ENCODE data around the gene FAM171A2.
"Not testable (repeated sequence)": the region's sequence is repeated elsewhere in the genome, so short reads cannot be mapped to it uniquely, and the experiment has no call there.

FAM171A2 gene

DNA sequence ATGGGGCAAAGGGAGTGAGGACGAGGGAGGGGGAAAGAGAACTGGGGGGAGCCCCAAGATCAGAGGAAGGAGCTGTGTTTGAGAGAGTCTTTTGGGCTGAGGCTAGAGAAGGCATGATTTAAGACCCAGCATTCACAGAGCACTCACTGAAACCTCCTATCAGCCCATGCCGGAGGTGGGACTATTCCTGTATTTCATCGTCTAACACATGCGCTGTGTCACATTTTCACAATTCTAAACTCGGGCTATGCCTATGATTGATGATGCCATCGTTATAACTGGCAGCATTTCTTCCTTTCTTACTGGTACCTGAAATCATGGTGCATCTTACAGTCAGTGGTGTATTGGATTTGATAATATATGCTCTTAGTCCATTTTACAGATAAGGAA lies 3.5 kb downstream of the FAM171A2 start:
- DNase-seq = no peak

DNA sequence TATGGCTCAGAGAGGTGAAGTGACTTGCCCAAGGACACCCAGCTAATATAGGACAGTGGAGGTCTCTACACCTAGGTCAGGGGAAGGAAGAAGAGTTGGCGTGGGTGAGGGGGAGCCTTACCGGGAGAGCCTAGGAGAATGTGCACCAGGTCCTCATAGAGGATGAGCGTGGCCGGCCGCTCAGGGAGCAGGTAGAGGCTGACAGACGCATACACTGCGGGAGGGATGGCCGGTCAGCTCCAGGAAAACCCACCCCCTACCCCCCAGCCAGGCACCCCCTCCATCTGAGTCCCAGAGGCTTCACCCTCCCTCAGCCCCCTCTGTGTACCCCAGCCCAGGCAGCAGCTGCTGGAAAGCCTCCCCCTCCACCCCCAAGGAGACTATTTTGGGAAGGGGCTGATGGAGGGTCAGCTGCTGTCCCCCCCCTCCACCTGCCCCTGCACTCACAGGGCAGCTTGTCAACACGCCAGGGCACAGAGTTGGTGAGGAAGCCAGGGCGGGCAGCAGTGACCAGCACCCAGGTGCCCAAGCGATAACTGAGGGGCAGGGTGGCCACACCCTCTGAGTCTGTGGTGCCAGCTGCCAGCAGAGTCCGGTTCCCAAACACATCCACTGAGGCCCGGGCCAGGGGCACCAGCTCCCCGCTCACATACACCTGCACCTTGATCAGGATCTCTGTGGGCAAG lies 4.1 kb downstream of the FAM171A2 start:
- no peak for DNase-seq

DNA sequence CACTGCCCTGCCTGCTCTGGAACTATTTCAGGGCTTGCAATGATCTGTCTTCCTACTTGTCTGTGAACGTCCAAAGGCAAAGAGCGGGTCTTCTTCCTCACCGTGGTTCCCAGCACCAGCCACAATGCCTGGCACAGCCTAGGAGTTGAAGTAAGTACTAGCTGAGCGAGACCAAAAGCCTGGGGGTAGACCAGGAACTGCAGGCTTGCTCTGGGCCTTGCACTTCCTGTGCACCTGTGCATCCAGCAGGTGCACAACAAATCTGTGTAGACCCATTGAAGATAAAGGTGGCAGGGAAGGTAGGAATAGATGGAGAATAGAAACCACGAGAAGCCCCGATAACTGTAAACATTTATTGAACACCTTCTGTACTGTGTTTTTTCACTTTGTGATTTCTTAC lies 4.6 kb downstream of the FAM171A2 start:
- DNase-seq = no peak

DNA sequence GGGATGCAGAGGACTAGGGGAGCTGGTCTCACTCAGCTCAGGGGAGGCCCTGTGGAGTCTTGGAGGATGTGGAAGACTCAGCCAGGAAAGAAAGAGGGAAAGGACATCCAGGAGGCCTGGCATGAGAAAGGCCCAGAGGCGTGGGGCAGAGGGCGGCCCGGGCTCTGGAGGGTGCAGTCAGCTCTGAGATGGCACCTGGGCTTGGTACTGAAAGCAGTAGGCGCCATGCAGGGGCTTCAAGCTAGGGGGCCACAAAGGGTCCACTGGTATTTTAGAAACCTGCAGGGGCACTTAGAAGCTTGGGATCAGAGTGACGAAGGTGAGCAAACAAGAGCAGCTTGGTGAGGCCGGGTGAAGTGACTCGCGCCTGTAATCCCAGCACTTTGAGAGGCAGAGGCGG lies 5.6 kb downstream of the FAM171A2 start:
- DNase-seq = no peak

DNA sequence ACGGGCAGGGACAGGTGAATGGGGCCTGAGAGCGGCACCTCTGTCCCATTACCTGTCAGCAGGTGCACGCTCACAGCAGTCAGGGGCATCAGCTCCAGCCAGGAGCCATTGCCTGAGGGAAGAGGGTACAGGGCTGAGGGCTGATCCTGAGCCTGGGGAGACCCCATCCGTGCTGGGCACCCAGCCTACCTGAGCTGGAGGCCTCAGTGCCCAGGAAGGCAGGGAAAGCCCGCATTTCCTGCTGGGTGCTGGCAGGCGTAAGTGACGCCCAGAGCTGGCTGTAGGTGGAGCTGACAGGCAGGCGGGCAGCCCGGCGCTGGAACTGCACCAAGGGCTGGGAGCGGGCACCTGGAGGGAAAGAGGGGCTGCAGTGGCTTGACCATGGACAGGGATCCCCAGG lies 7.4 kb downstream of the FAM171A2 start:
- DNase-seq = no peak

DNA sequence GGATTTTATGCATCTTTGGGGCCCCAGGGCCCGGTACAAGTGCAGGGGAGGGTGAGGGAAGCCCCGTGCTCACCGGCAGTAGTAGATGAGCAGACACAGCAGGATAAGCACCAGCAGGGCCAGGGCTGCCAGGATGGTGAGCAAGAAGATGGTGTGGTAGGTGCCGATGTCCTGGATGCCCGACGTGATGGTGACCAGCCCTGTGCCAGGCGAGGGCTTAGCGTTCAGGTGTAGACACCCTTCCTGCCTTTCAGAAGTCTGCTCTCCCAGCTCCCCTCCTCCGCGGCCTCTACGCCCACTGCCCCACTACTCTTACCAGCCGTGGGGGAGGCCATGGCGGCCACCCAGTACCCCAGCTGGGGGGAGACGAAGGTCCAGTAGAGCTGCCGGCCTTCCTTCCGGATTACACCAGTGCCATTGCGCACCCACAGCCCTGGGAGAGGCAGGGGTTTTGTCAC lies 8.0 kb downstream of the FAM171A2 start:
- DNase-seq = no peak

DNA sequence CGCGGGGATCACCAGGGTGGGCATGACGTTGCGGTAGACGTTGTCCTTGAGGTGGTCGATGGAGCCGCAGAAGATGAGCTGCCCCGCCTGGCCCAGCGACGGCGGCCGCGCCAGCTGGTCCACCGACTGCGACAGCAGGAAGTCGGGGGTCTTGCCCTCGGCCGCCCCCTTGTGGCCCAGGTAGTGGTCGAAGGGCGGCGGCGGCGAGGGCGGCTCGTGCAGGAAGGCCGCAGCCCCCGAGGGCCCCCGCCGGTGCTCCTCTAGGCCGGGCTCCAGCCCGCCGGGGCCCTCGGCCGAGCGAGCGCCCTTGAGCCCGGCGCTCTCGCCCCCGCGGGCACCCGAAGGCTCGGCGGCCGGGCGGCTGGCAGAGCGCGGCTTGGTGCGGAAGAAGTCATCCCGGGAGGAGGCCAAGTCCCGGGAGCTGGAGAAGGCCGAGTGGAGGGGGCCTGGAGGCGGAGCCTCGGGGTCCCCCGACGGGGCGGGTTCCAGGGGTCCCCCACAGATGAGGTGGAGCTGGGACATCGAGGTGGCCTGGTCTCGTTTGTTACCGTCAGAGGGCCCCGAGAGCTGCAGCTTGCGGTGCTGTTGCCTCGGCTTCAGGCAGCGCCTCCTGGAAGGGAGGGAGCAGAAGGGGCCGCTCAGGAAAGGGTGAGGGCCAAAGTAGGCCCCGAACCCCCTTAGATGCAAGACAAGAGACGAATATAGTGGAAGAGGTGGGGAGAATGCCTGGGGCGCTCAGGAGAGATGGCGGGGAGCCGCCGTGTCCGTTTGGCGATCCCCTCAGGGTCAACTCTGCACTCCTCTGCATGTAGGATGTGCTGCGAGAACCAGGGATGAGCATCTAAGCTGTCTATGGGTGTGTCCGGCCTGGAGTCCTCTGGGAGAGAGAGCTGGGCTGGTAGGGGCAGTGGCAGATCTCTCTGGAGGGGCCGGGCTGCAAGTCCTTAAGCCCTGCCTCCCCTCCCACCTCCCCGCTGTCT lies 8.8 kb downstream of the FAM171A2 start:
- DNase-seq = peak; percentile 42

DNA sequence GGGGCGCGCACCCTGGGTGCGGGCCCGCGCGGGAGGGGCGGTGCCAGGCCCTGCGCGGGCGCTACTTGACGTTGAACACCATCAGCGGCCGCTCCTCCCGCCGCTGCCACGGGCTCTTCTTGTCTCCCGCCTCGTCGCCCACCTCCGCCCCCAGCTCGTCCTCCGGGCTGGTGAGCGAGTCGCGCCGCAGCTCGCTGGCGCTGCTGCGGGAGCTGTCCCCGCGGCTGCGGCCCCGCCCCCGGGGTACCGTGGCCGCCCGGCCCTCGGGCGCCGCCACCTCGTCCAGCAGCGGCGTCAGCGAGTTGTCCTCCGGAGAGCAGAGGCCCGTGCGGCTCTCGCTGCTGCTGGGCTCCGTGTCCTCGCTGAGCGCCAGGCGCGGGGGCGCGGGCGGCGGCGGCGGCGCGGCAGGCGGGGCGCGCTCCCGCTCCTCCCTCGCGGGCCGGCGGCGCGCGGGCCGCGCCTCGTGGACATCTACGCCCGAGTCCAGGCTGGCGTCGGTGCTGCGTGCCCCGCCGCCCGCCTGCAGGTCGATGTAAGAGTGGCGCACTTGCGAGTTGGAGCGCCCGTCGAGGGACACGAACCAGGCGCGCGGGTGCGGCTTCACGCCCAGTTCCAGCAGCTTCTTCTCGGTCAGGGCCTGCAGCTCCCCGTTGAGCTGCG lies 9.9 kb downstream of the FAM171A2 start:
- no peak for DNase-seq

DNA sequence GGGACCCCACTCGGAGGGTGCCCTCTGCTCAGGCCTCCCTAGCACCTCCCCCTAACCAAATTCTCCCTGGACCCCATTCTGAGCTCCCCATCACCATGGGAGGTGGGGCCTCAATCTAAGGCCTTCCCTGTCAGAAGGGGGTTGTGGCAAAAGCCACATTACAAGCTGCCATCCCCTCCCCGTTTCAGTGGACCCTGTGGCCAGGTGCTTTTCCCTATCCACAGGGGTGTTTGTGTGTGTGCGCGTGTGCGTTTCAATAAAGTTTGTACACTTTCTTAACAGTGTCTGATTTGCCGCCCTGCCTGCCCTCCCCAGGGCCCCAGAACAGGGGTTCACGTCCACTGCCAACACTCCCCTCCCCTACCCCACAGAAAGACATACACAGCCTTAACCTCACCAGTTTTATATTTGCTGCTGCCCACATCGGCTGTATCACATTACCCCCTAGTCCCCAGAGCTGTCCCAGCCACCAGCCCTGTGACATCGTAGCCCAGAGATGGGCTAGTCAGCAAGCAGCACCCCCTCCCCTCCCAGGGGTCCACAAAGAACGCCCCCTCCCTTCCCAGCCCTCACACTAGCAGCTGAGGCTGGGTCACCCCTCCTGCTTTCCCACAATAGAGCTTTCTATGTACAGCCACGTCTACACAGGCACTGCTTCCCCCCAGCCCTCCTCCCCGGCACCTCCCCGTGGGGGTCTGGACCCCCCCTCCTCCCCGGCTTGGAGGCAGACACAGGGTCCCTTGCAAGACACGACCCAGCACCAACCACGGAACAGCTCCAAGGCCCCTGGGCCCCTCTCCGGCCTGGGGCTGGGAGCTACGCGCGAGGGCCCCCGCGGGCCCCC lies 10.6 kb downstream of the FAM171A2 start:
- DNase-seq = no peak

DNA sequence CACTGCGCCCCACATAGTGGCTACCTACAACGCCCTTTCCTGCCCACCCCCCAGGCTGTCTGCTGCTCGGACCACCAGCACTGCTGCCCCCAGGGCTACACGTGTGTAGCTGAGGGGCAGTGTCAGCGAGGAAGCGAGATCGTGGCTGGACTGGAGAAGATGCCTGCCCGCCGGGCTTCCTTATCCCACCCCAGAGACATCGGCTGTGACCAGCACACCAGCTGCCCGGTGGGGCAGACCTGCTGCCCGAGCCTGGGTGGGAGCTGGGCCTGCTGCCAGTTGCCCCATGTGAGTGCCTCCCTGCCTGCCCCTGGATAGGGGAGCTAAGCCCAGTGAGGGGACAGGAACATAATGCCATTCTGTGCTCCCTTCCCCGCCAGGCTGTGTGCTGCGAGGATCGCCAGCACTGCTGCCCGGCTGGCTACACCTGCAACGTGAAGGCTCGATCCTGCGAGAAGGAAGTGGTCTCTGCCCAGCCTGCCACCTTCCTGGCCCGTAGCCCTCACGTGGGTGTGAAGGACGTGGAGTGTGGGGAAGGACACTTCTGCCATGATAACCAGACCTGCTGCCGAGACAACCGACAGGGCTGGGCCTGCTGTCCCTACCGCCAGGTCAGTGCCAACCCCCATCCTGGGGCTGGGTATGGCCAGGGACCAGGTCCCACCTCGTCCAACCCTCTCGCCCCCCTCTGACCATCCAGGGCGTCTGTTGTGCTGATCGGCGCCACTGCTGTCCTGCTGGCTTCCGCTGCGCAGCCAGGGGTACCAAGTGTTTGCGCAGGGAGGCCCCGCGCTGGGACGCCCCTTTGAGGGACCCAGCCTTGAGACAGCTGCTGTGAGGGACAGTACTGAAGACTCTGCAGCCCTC lies 11.5 kb downstream of the FAM171A2 start:
- no peak for DNase-seq

DNA sequence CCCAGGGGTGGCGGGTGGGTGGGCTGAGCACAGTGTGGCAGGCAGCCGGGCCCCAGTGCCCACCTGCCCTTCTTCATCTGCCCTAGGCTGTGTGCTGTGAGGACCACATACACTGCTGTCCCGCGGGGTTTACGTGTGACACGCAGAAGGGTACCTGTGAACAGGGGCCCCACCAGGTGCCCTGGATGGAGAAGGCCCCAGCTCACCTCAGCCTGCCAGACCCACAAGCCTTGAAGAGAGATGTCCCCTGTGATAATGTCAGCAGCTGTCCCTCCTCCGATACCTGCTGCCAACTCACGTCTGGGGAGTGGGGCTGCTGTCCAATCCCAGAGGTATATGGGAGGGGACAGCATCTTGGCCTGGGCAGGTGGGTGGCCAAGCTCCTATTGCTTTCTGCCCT lies 12.2 kb downstream of the FAM171A2 start:
- DNase-seq = no peak

DNA sequence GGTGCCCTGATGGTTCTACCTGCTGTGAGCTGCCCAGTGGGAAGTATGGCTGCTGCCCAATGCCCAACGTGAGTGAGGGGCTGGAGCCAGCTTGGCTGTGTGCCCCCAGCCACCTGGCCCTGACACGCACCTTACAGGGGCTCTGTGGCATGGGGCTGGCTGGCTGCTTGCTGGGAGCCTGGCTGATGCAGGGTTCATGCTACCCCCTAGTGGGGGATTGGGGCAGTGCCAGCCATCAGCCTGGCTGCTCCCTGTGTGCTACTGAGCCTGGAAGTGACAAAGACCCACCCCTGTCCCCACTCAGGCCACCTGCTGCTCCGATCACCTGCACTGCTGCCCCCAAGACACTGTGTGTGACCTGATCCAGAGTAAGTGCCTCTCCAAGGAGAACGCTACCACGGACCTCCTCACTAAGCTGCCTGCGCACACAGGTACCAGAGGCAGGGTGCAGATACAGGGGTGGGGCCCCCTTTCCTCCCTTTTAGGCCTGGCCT lies 12.9 kb downstream of the FAM171A2 start:
- peak; percentile 57 for DNase-seq

DNA sequence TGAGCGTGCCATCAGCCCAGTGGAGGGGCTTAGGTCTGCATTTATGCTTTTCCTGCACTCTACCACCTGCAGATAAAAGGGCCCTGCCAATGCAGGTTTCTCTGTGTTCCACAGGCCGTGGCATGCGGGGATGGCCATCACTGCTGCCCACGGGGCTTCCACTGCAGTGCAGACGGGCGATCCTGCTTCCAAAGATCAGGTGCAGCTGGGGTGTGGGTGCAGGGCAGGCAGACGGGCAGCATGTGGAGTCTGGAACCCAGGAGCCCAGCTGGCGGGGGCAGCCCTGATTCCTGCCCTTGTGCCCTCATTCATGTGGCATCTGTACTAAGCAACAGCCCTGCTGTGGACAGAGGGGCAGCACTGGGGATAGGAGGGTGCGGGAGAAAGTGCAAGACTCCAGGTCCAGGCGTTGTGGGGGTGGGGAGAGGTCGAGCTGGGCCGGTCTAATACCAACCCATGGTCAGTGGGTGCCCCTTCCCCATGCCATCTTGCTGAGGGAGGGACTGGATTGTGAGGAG lies 14.0 kb downstream of the FAM171A2 start:
- no peak for DNase-seq

DNA sequence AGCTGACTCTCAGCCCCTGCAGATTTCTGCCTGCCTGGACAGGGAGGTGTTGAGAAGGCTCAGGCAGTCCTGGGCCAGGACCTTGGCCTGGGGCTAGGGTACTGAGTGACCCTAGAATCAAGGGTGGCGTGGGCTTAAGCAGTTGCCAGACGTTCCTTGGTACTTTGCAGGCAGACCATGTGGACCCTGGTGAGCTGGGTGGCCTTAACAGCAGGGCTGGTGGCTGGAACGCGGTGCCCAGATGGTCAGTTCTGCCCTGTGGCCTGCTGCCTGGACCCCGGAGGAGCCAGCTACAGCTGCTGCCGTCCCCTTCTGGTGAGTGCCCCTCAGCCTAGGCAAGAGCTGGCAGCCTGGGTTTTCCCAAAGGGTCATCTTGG lies 14.7 kb downstream of the FAM171A2 start:
- DNase-seq = no peak

DNA sequence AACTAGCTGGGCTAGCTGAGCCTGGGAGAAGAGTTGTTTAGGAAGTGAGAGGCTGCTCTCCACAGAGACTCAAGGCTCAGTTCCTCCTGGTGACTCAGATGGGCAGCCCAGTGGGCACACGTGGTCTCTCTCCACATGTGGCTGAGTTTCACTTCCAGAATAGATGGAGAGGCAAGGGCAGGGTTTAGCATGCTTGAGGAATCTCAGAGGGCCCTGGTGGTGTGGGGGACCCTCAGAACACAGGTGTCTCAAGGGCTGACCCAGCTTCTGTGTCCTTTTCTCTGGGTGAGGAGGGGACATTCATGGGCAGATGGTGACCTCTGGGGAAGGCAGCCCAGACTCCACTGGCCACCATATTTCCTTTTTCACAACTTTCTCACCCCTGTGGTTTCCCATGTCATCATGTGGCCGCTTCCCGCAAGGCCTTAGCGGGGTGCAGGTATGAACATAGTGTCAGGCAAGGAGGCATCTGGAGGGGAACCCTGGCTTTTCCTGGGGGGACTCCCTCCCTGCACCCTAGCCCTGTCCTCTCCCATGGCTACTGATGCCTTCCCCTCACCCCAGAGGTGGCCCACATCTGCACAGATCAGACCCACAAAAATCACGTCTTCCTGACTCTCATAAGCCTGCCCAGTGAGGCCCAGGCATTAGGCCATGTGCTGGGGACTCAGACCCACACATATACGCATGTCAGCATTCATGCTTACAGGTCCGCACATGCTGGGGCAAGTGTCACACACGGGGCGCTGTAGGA lies 15.2 kb downstream of the FAM171A2 start:
- DNase-seq = no peak

DNA sequence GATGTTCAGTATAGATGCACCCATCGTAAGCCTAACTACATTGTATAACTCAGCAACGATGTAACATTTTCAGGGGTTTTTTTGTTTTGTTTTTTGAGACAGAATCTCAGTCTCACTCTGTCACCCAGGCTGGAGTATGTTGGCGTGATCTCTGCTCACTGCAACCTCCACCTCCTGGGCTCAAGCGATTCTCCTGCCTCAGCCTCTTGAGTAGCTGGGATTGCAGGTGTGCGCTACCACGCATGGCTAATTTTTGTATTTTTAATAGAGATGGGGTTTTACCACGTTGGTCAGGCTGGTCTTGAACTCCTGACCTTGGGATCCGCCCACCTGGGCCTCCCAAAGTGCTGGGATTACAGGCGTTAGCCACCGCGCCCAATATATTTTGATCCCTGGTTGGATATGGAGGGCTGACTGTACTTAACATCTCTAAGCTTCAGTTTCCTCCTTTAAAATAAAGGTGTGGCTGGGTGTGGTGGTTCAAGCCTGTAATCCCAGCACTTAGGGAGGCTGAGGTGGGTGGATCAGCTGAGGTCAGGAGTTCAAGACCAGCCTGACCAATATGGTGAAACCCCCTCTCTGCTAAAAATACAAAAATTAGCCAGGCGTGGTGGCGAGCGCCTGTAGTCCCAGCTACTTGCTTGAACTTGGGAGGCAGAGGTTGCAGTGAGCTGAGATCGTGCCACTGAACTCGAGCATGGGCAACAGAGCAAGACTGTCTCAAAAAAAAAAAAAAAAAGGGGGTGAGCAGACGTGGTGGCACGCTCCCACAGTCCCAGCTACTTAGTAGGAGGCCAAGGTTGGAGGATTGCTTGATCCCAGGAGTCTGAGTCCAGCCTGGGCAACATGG lies 16.2 kb downstream of the FAM171A2 start:
- not testable (repeated sequence) for DNase-seq

DNA sequence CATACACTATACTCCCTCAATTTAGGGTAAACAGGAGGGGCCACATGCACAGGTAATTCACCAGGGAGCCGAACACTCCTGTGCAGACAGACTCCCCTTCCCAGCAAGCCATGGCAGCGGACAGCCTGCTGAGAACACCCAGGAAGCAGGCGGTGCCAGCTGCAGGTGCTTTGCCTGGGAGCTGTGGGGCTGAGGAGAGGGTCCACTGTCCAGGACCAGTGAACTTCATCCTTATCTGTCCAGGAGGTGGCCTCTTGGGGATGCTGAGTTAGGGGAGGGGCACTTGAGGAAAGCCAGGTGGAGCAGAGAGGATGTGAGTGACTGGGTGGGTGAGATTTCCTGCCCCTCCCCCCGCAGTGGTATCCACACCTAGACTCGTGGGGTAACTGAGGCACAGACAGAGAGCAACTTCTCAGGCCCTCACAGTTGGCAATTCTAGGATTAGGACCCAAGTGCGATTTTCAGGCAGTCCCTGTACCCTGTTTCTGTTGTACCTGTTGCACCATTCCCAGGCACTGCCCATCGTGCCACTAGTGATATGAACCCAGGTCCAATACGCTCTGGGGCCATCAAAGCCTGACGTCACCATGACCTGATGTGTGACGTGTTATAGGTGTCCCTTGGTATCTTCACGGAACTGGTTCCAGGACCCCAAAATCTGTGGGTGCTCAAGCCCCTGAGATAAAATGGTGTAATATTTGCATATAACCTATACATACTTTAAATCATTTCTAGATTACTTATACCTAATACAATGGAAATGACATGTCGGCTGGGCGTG lies 17.4 kb downstream of the FAM171A2 start:
- no peak for DNase-seq

DNA sequence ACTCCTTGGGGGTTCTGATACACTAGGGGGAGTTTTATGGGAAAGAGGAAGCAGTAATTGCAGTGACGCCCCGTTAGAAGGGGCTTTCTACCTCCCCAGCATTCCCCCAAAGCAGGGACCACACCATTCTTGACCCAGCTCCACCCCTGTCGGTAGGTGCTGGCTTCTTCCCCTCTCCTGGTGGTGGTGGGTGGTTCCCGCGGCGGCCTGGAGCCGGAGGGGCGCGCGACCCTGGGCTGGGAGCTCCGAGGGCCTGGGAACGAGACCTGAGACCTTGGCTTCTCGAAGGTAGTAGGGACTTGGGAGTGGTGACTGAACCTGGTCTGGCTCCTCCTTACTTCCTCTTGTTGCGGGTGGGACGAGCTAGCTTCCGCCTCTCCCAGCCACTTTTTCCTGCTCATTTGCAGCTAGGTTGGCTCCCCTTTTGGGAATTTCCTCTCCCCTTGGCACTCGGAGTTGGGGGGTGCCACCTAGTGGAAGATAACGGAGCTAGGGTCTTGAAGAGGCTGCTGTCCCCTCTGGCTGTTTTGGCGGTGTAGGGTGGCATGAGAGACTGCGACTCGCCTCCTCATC lies 18.1 kb downstream of the FAM171A2 start:
- DNase-seq = no peak

All from activated CD4-positive, alpha-beta T cell treated with anti-CD3 and anti-CD28 coated beads for 1 hour (primary cell).